Measurements from ENCODE around the gene CEMIP. TPM values are rescaled to one million over a fixed set of nuclear protein-coding genes. Genes with fewer than 3 reads are reported as not detected.

CEMIP gene
- total RNA-seq, 1 experiment from 2014 or later, result 3.5 TPM

GRCh38 chr15:80951941-80952340, 172.8 kb downstream of the CEMIP start:
- peaks cover 28 to 33% of the 10 kb centered on the region in 2 experiments for H3K4me1 ChIP-seq (ENCODE audit: control insufficient read depth in 1 of 2, insufficient read depth in 2 of 2, low read length in 2 of 2)
- no peak for ATAC-seq
- H3K27me3 ChIP-seq (ENCODE audit: insufficient read depth, low read length), result no peaks in the 10 kb centered on the region
- no peak for DNase-seq (ENCODE audit: low read depth, low spot score)
- no peaks in the 10 kb centered on the region for H4K20me1 ChIP-seq (ENCODE audit: insufficient read depth)
- H3K79me2 ChIP-seq (ENCODE audit: insufficient read depth, low read length), result no peaks in the 10 kb centered on the region
- H3K9me2 ChIP-seq (ENCODE audit: insufficient read depth), result no peaks in the 10 kb centered on the region
- BruUV-seq (replicated peaks), result no TSS peak
- H3K9ac ChIP-seq (ENCODE audit: low read length), result no peak overlapping the region
- RAD21 ChIA-PET (ENCODE audit: low non-redundant PET in 1 of 2, low total read pairs in 2 of 2, uncharacterized antibody in 2 of 2, unreplicated experiment in 2 of 2), result no interaction called here
- H3K4me2 ChIP-seq (ENCODE audit: low read length), result no peak overlapping the region
- POLR2A ChIA-PET, result no interaction called here
- intact Hi-C loops (cut with micrococcal nuclease), result no loop called here
- H3K4me3 ChIP-seq (replicated peaks in 1 of 2; ENCODE audit: low read depth in 1 of 2, low read length in 2 of 2), result no peak overlapping the region
- no peak for TF ChIP-seq CEBPB (IDR thresholded peaks at IDR 0.05; ENCODE audit: low read depth)
- no peak for TF ChIP-seq ZNF274 (IDR thresholded peaks at IDR 0.05; ENCODE audit: low read depth, low read length)
- TF ChIP-seq JUND (IDR thresholded peaks at IDR 0.05), result no peak
- TF ChIP-seq ZFX (IDR thresholded peaks at IDR 0.05), result no peak
- TF ChIP-seq EZH2phosphoT487 (IDR thresholded peaks at IDR 0.05; ENCODE audit: borderline replicate concordance), result no peak
- no peak for TF ChIP-seq SIN3A (IDR thresholded peaks at IDR 0.05; ENCODE audit: low read depth)
- no peak for TF ChIP-seq EZH2 (IDR thresholded peaks at IDR 0.05)
- no peak for TF ChIP-seq ZBTB33 (IDR thresholded peaks at IDR 0.05; ENCODE audit: extremely low read depth, insufficient replicate concordance, low read length)
- TF ChIP-seq CBX3 (IDR thresholded peaks at IDR 0.05; ENCODE audit: low read depth), result no peak
- H3K9me3 ChIP-seq (ENCODE audit: control insufficient read depth in 1 of 2, insufficient read depth in 1 of 2, low read depth in 1 of 2, low read length in 2 of 2), result no peaks in the 10 kb centered on the region
- no peak overlapping the region for H2AFZ ChIP-seq (ENCODE audit: low read depth, low read length, poor library complexity, severe bottlenecking)
- H3K36me3 ChIP-seq (ENCODE audit: control insufficient read depth in 1 of 2, insufficient read depth in 2 of 2, low read length in 2 of 2), result peaks cover 5% of the 10 kb centered on the region in 2 experiments; a peak in 2 of 4 replicates
- H3K27ac ChIP-seq (ENCODE audit: low read depth, low read length), result no peak overlapping the region
- CTCF ChIA-PET, result interaction anchor here (0.6 kb wide), 1 partner anchor 173 kb away, joined by 3 read pairs; the partner anchor contains the start of gene CEMIP

Data from HCT116 (cell line).